WI38 (cell line): ENCODE results near the gene CCDC73.
"Not testable (repeated sequence)": the region's sequence is repeated elsewhere in the genome, so short reads cannot be mapped to it uniquely, and the experiment has no call there.

Experiments used
- H3K4me3 ChIP-seq: 2 replicates; pipeline ENCODE4 v1.5.1; 2011; ENCODE audit warnings: low read depth, mild to moderate bottlenecking, control low read depth, low read length
- TF ChIP-seq, protein P1 (sequence below): IDR thresholded peaks from 2 replicates; pipeline ENCODE4 v1.5.1; 2012; ENCODE audit warnings: low read depth, mild to moderate bottlenecking, control low read depth, low read length

The CCDC73 gene

GRCh38 chr11:32779136-32779535 is 15.3 kb downstream of the CCDC73 start:
- TF ChIP-seq, protein P1, sequence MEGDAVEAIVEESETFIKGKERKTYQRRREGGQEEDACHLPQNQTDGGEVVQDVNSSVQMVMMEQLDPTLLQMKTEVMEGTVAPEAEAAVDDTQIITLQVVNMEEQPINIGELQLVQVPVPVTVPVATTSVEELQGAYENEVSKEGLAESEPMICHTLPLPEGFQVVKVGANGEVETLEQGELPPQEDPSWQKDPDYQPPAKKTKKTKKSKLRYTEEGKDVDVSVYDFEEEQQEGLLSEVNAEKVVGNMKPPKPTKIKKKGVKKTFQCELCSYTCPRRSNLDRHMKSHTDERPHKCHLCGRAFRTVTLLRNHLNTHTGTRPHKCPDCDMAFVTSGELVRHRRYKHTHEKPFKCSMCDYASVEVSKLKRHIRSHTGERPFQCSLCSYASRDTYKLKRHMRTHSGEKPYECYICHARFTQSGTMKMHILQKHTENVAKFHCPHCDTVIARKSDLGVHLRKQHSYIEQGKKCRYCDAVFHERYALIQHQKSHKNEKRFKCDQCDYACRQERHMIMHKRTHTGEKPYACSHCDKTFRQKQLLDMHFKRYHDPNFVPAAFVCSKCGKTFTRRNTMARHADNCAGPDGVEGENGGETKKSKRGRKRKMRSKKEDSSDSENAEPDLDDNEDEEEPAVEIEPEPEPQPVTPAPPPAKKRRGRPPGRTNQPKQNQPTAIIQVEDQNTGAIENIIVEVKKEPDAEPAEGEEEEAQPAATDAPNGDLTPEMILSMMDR, result no peak
- no peak overlapping the region for H3K4me3 ChIP-seq

GRCh38 chr11:32775908-32776307 is 18.6 kb downstream of the CCDC73 start:
- no peak overlapping the region for H3K4me3 ChIP-seq
- TF ChIP-seq, protein P1, result no peak

- H3K4me3 ChIP-seq, result no peak overlapping the region
- TF ChIP-seq, protein P1, result no peak
These were observed 20.4 kb downstream of the CCDC73 start for GRCh38 chr11:32774081-32774480.

- TF ChIP-seq, protein P1, result no peak
- H3K4me3 ChIP-seq, result no peak overlapping the region
These were observed 21.7 kb downstream of the CCDC73 start for GRCh38 chr11:32772731-32773130.

DNA sequence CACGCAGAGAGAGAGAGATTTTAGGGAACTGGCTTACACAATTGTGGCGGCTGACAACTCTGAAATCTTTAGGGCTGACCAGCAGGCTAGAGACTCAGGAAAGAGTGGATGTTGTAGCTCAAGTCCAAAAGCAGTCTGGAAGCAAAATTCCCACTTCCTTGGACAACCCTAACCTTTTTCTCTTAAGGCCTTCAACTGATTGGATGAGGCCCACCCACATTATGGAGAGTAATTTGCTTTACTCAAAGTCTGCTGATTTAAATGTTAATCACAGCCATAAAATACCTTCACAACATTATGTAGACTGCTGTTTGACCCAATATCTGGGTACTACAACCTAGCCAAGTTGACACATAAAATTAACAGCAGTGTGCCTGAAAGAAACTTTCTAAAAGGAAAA is 32.7 kb downstream of the CCDC73 start:
- not testable (repeated sequence) for H3K4me3 ChIP-seq

DNA sequence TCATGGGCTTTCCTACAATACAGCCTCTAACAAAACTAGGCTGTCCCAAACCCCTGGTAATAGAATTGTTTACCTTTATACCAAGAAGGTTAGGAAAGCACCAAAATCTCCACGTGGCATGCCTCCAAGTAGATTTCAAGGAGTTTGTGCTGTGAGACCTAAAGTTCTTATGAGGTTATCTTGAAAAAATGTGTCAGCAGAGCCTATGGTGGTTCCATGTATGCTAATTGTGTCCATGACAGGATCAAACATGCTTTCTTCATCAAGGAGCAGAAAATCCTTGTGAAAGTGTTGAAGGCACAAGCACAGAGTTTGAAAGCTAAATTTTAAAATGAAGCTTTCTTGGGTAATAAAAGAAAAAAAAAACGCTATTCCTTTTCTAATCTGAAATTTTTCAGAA is 36.2 kb downstream of the CCDC73 start:
- TF ChIP-seq, protein P1, result no peak
- no peak overlapping the region for H3K4me3 ChIP-seq

- not testable (repeated sequence) for H3K4me3 ChIP-seq
These were observed 41.3 kb downstream of the CCDC73 start for GRCh38 chr11:32753181-32753580.

- no peak overlapping the region for H3K4me3 ChIP-seq
- TF ChIP-seq, protein P1, result no peak
These were observed 42.5 kb downstream of the CCDC73 start for GRCh38 chr11:32752001-32752400.

DNA sequence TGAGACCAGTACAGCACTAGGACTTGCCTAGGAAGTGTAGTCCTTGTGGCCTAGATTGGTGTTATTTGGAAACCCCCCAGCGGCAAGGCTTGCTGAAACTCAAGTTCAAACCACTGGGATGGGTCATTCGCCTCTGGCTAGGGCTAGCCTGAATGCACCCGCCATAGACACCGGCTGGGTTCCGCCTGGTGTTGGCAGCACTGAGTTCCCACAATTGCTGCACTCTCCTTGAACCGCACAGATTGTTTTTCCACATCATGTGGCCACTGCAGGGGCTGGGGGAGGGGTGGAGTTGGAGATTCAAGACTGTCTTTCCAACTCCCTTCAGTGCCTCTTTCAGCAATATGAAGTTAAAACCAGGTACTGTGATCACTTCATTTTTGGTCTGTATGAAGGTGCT is 43.1 kb downstream of the CCDC73 start:
- no peak overlapping the region for H3K4me3 ChIP-seq
- TF ChIP-seq, protein P1, result no peak
